ENCODE results near the gene GASK1B. TPM values are rescaled to one million over a fixed set of nuclear protein-coding genes. Genes with fewer than 3 reads are reported as not detected.

Gene GASK1B
- total and polyA plus RNA-seq, 7 donors = 6.7 to 59.5 (median 34.4) TPM

GRCh38 chr4:158200214-158200613, 27.4 kb upstream of the GASK1B start:
- TF ChIP-seq CTCF (IDR thresholded peaks at IDR 0.05) (no peak), EP300 (IDR thresholded peaks at IDR 0.05) (no peak), POLR2AphosphoS5 (IDR thresholded peaks at IDR 0.05) (no peak), POLR2A (IDR thresholded peaks at IDR 0.05) (no peak)
- Histone ChIP-seq H3K4me3 (no peak overlapping the region), H3K9me3 (no peaks in the 10 kb centered on the region), H3K36me3 (no peaks in the 10 kb centered on the region), H3K27me3 (no peaks in the 10 kb centered on the region), H3K4me1 (no peaks in the 10 kb centered on the region), H3K27ac (no peak overlapping the region)
- intact Hi-C loops (cut with DNase I) = no loop called here
- DNase-seq = no peak
- 91 to 92% methylated on average over 3 of the region's 3 CpGs for WGBS, 2 donors

GRCh38 chr4:158197194-158197776, 24.5 kb upstream of the GASK1B start:
- intact Hi-C loops (cut with DNase I) = no loop called here

GRCh38 chr4:158195297-158195696, 22.5 kb upstream of the GASK1B start:
- TF ChIP-seq POLR2A (IDR thresholded peaks at IDR 0.05) (no peak), CTCF (IDR thresholded peaks at IDR 0.05) (no peak)
- Histone ChIP-seq H3K27ac (no peak overlapping the region), H3K4me1 (no peaks in the 10 kb centered on the region), H3K27me3 (no peaks in the 10 kb centered on the region), H3K9me3 (no peaks in the 10 kb centered on the region), H3K36me3 (no peaks in the 10 kb centered on the region), H3K4me3 (no peak overlapping the region)
- WGBS, 2 donors = 91 to 92% methylated on average over 1 of the region's 1 CpG
- intact Hi-C loops (cut with DNase I) = no loop called here
- DNase-seq = no peak

More at GRCh38 chr4:158197194-158197776, 24.5 kb upstream of the GASK1B start:
- Histone ChIP-seq H3K4me1 (no peaks in the 10 kb centered on the region), H3K9me3 (no peaks in the 10 kb centered on the region), H3K36me3 (no peaks in the 10 kb centered on the region), H3K4me3 (no peak overlapping the region), H3K27me3 (no peaks in the 10 kb centered on the region), H3K27ac (no peak overlapping the region)
- TF ChIP-seq CTCF (IDR thresholded peaks at IDR 0.05) = no peak
- TF ChIP-seq EP300 (IDR thresholded peaks at IDR 0.05) = no peak
- TF ChIP-seq POLR2A (IDR thresholded peaks at IDR 0.05) = no peak
- no peak for TF ChIP-seq POLR2AphosphoS5 (IDR thresholded peaks at IDR 0.05)
- WGBS, 2 donors = 68 to 87% methylated on average over 5 of the region's 5 CpGs
- no peak for DNase-seq

- H3K4me1 ChIP-seq = no peaks in the 10 kb centered on the region
- intact Hi-C loops (cut with DNase I) = no loop called here
- H3K27ac ChIP-seq = no peak overlapping the region
- no peak overlapping the region for H3K4me3 ChIP-seq
- peaks cover 0 to 4% (median 0%) of the 10 kb centered on the region in 4 donors for H3K36me3 ChIP-seq
- 34 to 37% methylated on average over 3 of the region's 3 CpGs for WGBS, 2 donors
- no peak for TF ChIP-seq EP300 (IDR thresholded peaks at IDR 0.05)
- TF ChIP-seq POLR2AphosphoS5 (IDR thresholded peaks at IDR 0.05) = peak in 1 of 4 donors; percentile 25
- TF ChIP-seq CTCF (IDR thresholded peaks at IDR 0.05) = peak in 3 of 4 experiments; percentile 35 to 48 (median 43)
- no peak for TF ChIP-seq POLR2A (IDR thresholded peaks at IDR 0.05)
- no peaks in the 10 kb centered on the region for H3K27me3 ChIP-seq
- H3K9me3 ChIP-seq = no peaks in the 10 kb centered on the region
- DNase-seq = no peak
Observed at GRCh38 chr4:158193171-158193749, 20.4 kb upstream of the GASK1B start.
